Measurements from ENCODE around the gene VPS13D.

Gene VPS13D

DNA sequence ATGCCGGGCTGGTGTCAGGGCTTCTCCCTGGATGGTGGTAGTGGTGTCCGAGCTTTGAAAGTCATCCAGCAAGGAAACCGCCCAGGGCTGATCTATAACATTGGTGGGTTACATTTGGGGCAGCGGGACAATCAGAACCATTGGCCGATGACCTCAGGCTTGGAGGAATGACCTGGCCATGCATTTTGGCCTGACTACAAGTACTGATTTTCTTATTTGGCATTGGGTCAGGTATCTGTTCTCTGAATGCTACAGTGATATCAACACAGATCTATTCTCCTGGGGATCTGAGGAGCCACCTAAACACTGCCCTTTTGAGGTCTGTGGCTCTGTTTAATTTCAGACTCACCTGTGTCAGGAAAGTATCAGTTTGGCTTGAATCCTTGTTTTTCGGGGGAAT, 128.7 kb downstream of the VPS13D start:
- Histone ChIP-seq H3K27ac (ENCODE audit: low read depth, low read length) (no peak overlapping the region), H4K20me1 (ENCODE audit: control insufficient read depth, insufficient read depth, low read depth, low read length) (no peaks in the 10 kb centered on the region), H3F3A (ENCODE audit: control insufficient read depth, insufficient read depth) (no peaks in the 10 kb centered on the region), H3K36me3 (ENCODE audit: control insufficient read depth, low read length) (peaks cover 27% of the 10 kb centered on the region), H3K9me3 (ENCODE audit: control insufficient read depth, insufficient read depth, low read length) (no peaks in the 10 kb centered on the region), H3K79me2 (ENCODE audit: control insufficient read depth, low read length) (no peaks in the 10 kb centered on the region), H3K4me2 (ENCODE audit: low read length) (no peak overlapping the region), H3K27me3 (ENCODE audit: control insufficient read depth, low read length) (no peaks in the 10 kb centered on the region), H3K4me1 (ENCODE audit: control insufficient read depth, low read length) (no peaks in the 10 kb centered on the region), H3K4me3 (ENCODE audit: low read length) (no peak overlapping the region), H3K9me2 (replicated peaks; ENCODE audit: control insufficient read depth, low read length) (no peaks in the 10 kb centered on the region)
- no peak for TF ChIP-seq EZH2phosphoT487 (IDR thresholded peaks at IDR 0.05; ENCODE audit: borderline replicate concordance, low read length)
- TF ChIP-seq, protein P1, sequence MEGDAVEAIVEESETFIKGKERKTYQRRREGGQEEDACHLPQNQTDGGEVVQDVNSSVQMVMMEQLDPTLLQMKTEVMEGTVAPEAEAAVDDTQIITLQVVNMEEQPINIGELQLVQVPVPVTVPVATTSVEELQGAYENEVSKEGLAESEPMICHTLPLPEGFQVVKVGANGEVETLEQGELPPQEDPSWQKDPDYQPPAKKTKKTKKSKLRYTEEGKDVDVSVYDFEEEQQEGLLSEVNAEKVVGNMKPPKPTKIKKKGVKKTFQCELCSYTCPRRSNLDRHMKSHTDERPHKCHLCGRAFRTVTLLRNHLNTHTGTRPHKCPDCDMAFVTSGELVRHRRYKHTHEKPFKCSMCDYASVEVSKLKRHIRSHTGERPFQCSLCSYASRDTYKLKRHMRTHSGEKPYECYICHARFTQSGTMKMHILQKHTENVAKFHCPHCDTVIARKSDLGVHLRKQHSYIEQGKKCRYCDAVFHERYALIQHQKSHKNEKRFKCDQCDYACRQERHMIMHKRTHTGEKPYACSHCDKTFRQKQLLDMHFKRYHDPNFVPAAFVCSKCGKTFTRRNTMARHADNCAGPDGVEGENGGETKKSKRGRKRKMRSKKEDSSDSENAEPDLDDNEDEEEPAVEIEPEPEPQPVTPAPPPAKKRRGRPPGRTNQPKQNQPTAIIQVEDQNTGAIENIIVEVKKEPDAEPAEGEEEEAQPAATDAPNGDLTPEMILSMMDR (IDR thresholded peaks at IDR 0.05; ENCODE audit: low read depth, low read length, poor library complexity, severe bottlenecking), result no peak

DNA sequence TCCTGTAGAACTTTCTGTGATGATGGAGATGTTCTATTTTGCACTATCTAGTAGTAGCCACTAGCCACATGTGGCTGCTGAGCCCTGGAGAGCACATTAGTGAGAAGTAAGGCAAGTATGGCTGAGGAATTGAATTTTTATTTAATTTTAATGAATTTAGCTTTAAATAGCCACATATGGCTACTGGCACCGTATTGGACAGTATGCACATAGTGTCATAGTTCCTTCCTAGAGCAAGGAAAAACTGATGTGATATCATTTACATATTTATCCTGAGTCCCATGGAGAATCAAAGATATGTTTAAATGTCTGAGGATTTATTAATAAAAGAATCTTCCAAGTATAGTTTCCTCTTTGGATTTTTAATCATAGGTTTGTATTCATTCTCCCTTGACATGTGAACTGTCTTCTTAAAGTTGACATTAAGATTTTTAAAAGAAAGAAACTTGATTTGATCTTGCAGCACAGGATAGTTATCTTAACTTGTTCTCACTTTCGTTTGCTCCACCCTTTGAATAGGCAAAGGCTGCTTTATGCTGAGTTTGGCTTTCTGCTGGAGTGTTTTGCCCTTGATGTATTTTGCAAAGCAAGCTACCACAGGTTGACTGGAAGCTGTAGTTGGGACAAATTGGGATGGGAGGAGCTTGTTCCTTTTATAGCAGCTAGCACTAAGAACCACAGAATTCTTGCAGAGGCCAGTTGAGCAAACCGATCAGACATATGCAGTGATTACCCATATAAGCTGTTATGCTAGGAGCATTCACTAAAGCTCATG, 129.7 kb downstream of the VPS13D start:
- H3K4me3 ChIP-seq (ENCODE audit: low read length), result no peak overlapping the region
- no peaks in the 10 kb centered on the region for H3K9me3 ChIP-seq (ENCODE audit: control insufficient read depth, insufficient read depth, low read length)
- H4K20me1 ChIP-seq (ENCODE audit: control insufficient read depth, insufficient read depth, low read depth, low read length), result no peaks in the 10 kb centered on the region
- TF ChIP-seq EZH2phosphoT487 (IDR thresholded peaks at IDR 0.05; ENCODE audit: borderline replicate concordance, low read length), result no peak
- TF ChIP-seq, protein P1 (IDR thresholded peaks at IDR 0.05; ENCODE audit: low read depth, low read length, poor library complexity, severe bottlenecking), result no peak
- H3F3A ChIP-seq (ENCODE audit: control insufficient read depth, insufficient read depth), result no peaks in the 10 kb centered on the region
- peaks cover 27% of the 10 kb centered on the region for H3K36me3 ChIP-seq (ENCODE audit: control insufficient read depth, low read length)
- H3K27me3 ChIP-seq (ENCODE audit: control insufficient read depth, low read length), result no peaks in the 10 kb centered on the region
- H3K4me1 ChIP-seq (ENCODE audit: control insufficient read depth, low read length), result no peaks in the 10 kb centered on the region
- H3K4me2 ChIP-seq (ENCODE audit: low read length), result no peak overlapping the region
- H3K9me2 ChIP-seq (replicated peaks; ENCODE audit: control insufficient read depth, low read length), result no peaks in the 10 kb centered on the region
- H3K27ac ChIP-seq (ENCODE audit: low read depth, low read length), result no peak overlapping the region
- no peaks in the 10 kb centered on the region for H3K79me2 ChIP-seq (ENCODE audit: control insufficient read depth, low read length)

DNA sequence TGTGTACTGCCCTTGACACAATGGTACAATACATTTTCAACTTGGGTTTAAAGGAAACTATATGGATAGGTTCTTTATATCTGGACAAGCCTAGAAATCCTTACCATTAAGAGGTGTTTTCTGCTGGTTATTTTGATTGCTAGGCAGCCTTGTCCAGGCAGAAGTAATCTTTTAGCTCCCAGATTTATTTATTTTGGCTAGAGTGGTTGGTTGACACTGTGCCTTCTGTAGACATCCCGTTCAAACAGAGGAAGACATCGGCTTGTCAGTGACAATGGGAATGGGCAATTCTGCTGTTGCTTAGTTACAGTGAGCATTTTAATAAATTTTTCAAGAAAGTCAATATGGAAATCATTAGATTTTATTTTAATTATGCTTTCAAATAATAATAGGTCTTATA, 138.8 kb downstream of the VPS13D start:
- Histone ChIP-seq H3K4me3 (ENCODE audit: low read length) (no peak overlapping the region), H3K4me2 (ENCODE audit: low read length) (no peak overlapping the region), H3K4me1 (ENCODE audit: control insufficient read depth, low read length) (no peaks in the 10 kb centered on the region), H3K9me2 (replicated peaks; ENCODE audit: control insufficient read depth, low read length) (no peaks in the 10 kb centered on the region), H3K36me3 (ENCODE audit: control insufficient read depth, low read length) (peaks cover 17% of the 10 kb centered on the region), H3K27ac (ENCODE audit: low read depth, low read length) (no peak overlapping the region), H3F3A (ENCODE audit: control insufficient read depth, insufficient read depth) (no peaks in the 10 kb centered on the region), H3K79me2 (ENCODE audit: control insufficient read depth, low read length) (no peaks in the 10 kb centered on the region), H3K27me3 (ENCODE audit: control insufficient read depth, low read length) (no peaks in the 10 kb centered on the region), H4K20me1 (ENCODE audit: control insufficient read depth, insufficient read depth, low read depth, low read length) (no peaks in the 10 kb centered on the region), H3K9me3 (ENCODE audit: control insufficient read depth, insufficient read depth, low read length) (no peaks in the 10 kb centered on the region)
- no peak for TF ChIP-seq EZH2phosphoT487 (IDR thresholded peaks at IDR 0.05; ENCODE audit: borderline replicate concordance, low read length)
- TF ChIP-seq, protein P1 (IDR thresholded peaks at IDR 0.05; ENCODE audit: low read depth, low read length, poor library complexity, severe bottlenecking), result no peak

Measured in DOHH2 (cell line).